HG03135 (cell line): ENCODE results near the gene CCDC13.

Source experiments
- ATAC-seq: cut with Tn5 transposase; IDR thresholded peaks from one replicate; pipeline ENCODE4 v1.9.1; 2021; ENCODE audit warnings: mild to moderate bottlenecking, moderate library complexity; ENCODE audit not compliant: unreplicated experiment

Gene CCDC13

DNA sequence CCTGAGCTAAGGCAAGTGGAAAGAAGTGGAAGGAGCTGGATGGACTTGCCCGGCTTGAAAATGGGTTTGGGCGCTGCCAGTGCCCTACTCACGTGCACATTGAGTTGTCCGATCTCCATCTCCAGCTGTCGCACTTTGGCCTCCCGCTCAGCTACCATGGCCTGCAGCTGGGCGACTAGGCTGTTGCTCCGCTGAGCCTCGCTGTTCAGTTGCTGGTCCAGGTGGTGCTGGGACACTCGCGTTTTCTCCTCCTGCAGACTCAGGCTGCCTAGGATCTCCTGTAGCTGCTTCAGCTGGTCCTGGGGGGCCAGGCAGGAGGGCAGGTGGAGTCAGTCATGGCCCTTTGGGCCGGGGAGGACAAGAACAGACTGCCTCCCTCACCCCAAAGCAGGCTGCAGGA, 37.4 kb downstream of the CCDC13 start:
- ATAC-seq: no peak

DNA sequence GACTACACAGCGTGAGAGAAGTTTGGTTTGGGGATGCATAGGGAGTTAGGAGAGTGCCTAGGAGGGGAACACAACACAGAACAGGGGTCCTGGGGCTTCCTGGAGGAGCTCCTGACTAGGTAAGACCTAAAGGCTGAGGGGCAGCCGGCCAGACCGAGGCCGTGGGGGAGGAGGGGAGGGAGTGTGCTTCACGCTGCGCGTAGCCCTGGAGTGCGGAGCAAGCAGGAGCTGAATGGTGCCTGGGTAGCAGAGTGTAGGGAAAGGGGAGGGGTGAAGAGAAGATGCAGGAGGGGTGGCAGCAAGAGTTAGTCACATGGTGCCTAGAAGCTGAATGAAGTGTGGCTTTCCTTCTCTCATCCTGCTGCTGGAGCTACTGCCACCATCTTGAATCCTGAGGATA, 38.0 kb downstream of the CCDC13 start:
- ATAC-seq: no peak

DNA sequence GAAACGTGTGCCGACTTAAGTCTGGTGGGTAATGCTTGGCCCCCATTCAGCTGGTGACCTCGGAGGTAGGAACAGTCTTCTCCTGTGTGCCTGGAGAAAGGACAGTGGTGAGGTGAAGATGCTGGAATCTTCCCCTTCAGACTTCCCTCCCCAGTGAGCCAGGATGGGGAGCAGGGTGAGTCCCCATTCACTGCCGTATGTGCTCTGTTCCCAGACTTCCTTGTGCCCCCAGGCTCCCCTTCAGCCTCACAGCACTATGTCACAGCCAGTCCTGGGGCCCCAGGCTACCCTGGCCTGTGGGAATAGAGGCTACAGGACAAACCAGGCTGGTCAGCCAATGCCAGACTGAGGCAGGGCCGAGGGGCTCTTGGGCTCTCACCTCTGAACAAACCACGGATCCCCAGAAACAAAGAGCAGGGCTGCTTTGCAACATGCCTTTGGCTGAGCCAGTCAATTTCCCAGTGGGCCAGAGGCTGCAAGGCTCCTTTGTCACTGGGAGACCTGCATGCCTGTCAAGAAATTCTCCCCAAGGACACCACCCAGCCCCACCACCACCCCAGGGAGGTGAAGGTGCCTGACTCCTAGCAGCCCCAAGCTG, 38.7 kb downstream of the CCDC13 start:
- ATAC-seq: no peak

DNA sequence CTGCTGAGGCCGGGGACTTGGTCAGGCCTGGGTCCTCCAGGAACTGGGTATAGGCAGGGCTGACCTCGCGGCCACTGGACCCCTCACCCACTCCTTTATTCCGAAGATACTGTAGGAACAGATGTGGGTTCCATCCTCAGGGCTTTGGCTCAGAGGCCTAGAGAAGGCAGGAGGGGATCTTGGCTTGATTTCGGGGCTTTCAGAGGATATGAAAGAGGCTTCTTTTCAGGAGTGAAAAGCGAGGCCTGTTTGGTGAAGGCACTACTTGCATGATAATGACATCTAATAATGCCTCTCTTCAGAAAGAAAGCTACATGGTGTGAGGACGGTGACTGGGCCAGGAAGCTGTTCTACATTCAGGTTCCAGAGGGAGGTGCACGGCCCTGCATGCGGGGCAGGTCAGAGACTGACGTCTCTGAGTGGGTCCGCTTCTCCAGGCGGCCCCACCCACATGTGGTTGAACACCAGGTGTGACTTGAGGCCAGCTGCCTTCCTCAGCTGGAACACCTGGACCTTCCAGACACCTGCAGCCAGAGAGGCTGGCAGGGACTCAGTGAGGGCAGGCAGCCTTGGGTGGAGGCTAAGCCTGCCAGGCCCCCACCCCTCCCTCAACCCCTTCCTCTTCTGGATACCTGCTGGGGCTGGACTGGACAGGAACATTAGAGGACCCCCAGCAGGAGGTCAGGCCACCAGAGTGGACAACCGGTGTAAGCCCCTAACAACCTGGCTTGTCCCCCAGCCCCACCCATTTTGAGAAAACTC, 39.4 kb downstream of the CCDC13 start:
- ATAC-seq: no peak

DNA sequence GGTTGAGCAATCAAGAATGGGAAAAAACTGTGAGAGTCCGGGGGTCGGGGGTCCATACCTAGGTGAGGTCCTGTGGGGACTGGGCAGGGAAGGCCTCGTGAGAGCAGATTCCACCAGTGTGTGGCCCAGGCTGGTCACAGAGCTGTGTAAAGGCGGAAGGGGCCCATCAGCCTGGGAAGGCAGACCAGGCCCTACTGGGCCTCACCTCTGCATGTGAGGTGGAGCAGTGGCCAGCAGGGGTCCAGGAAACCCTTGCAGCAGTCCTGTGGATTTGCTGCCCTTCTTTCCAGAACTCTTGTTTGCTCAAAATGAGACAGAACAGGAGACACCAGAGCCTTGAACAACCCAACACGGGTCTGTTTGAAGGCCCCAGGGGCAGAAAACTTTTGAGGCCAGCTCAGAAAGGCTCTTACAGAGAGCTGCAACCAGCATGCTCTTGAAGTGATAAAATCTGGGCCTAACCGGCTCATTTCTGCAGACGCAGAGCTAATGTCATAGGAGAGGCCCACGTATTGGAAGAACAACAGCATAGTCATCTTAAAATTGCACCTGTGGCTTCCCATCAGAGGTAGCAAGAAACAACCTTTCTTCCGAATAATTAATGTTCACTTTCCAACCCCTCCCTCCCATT, 40.1 kb downstream of the CCDC13 start:
- ATAC-seq: no peak

DNA sequence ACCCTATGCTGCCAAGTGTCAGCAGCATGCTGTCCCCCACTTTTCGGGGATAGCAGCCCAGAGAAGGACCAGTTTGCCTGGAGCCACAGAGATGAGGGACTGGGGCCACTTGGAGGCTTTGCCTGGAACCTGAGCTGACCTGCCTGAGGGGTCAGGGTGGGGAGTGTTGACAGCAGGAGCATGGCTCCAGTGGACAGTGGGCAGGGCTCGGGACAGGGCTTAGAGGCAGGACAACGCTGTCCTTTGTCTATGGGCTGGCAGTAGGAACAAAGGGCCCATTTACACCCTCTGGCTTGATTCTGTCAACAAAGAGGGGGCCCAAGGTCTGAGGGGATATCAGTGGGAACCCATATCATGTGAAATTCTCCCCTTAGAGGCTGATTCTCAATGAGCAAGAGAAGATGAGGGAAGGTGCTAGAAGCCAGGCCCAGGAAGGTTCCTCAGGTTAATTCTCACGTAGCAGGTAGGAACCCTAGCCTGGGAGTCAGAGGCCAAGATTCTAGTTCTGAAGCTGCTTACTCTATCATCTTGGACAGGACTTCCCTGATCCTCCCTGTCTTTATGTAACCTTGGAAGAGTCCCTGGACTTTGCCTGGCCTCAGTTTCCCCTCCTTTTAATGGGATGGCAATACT, 40.7 kb downstream of the CCDC13 start:
- no peak for ATAC-seq

DNA sequence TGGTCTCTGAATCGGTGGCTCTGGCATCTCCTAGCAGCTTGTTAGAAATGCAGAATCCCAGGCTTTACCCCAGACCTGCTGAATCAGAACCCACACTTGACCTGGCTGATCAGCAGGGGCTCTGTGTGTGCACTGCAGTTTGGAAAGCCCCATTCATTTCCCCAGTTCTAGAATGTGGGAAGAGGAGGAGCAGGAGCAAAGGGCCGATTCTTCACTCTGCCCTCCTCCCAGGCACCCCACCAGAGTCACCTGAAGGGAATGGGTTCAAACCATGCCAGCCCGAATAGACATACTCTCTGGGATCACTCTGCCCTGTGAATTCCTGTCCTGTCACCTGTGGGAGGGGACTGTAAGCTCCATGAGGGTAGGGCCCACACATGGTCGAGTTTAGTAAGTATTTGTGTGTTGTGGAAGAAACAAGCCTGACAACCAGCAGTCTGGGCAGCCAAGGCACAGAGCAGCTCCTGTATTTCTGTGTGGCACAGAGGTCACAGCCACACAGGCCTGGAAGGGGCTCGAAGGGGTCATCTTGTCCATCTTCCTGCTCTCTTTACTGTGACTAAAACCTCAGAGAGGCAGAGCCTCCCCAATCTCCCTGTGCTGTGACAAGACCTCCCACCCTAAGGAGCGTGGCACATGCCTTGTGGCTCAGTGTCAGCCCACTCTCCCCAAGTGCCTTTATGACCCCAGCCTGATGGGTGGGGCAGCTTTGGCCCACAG, 41.4 kb downstream of the CCDC13 start:
- ATAC-seq: no peak

DNA sequence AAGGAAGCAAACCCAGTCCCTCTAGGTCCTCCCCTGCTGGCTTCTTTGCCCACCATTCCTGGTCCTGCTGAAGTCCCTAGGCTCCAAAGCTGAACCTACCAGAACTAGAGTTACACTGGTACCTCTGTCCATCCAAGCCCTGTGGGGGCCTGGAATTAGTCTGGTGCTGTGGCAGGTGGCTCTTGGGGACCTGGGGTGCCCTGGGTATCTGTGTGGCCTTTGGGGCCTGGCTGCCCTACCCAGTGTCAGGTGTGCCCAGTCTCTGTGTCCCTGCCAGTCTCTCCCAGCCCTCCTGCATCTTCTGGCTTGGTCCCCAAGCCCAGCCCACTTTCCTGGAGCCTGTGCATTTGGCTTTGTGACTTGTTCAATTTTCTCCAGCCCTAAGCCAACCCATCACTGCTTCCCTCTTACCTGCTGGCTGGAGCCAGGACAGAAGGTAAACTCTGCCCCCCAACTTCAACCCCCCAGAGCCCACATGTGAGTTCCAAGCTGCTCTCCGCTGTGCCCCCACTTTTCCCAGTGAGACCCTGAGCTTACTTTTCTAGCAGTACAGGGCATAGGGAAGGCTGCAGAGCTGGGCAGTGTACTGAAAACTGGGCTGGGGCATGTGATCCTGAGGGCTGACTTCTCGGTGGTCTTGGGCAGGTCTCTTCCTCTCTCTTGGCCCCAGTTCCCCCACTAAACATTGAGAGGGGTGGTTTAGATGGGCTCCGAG, 42.2 kb downstream of the CCDC13 start:
- ATAC-seq: no peak

DNA sequence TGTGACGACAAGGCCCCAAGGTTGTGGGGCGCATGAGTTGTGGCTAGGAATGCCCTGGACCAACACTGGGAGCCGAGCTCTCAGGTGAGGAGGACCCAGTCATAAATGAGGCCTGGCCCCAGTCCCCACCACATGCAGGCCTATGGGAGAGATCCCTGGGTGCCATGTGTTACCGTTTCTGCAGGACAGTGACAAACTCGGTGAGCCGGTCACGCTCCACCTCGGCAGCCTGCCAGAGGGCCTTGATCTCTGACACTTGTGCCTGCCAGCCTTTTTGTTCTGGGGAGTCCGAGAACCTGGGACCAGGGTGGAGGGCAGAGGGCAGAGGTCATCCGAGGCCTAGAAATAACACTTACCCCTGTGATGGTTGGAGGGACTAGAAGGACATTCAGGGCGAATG, 42.8 kb downstream of the CCDC13 start:
- no peak for ATAC-seq

DNA sequence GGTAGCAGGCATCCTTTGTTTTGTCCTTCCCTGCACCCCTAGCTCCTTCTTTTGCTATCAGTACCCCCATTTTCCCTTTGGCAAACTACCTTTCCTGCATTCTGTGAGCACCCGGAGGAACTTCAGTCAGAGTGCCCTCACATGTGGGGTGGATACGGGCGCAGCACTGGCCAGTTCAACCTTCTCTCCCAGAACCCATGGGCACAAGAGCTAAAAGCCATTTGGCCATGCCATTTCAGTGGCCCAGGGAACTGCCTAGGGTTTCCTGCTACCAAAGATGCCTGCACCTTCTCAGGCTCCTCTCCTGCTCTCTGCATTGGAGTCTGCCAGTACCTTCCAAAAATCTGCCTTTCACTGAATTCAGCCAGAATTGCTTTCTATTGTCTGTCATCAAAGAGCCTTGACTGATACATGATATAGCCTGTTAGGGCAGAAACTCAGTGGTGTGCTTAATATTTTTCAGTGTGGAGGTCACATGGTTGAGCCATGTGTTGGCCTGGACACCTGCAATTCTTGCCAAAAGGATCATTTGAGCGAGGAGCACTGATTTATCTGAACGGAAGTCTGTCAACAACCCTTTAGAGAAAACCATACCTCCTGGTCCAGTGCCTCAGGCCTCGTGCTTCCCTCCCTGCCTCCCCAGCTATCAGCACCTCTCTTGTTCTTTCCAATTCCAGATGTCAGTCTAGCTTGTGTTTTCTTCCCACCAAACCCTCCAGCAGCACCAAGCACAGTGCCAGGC, 43.5 kb downstream of the CCDC13 start:
- no peak for ATAC-seq

DNA sequence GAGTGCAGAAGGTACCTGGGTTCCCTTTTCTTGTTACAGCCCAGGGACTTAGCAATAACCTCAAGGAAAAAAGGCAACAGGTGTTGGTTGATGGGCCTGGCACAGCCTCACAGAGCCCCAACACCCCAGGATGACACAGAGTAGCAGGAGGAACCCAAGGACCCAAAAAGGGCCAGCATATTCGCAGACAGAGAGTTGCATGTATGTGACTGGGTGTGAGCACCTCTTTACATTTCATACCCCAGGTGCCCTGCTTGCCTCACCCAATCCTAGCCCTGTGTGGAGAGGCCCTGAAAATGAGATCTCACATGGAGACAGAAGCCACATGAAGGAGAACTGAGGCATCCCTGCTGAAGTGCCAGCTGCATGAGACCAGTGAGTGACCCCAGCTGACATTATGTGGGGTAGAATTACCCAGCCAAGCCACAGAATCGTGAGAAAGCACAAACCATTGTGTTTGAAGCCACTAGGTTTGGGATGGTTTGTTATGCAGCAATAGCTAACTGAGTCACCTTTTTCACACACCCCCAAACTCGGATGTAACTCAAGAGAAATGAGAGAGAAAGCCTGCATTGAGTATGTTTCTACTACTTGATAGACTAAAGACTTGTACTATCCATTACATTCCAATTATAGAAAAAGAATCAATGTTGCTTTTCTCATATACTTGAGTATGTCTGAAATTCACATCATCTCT, 44.2 kb downstream of the CCDC13 start:
- ATAC-seq: no peak

DNA sequence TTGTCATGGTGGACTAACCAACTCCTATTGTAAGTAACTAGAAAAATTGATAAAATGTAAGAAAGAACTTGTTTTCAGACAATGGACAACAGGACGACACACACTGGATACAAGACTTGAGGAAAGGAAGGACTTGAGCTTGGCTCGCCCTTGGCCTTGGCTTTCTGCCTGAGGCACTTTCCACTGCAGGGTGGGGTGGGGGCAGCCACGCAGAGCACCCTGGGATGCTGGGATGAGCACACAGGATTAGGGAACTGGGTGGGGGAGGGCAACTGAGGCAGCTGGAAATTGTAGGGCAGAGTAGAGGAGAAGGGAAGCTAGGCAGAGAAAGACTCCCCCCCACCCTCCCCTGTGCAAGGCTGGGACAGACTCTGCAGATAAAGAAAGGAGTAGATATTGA, 45.0 kb downstream of the CCDC13 start:
- no peak for ATAC-seq

DNA sequence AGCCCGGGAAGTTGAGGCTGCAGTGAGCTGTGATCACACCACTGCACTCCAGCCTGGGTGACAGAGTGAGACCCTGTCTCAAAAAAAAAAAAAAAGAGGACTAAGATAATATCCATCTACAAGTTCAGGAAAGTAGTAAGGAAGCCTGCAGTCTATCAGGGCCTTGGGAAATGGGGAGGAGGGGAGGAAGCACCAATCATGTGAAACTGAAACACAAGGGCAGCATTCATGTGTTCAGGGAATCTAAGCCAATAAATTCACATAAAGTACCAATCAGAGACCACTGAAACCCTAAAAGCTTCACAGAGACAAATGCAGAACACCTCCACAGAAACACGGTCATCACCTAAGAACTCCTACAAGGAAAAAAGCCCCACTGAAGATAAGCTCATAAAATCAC, 47.6 kb downstream of the CCDC13 start:
- ATAC-seq: no peak

DNA sequence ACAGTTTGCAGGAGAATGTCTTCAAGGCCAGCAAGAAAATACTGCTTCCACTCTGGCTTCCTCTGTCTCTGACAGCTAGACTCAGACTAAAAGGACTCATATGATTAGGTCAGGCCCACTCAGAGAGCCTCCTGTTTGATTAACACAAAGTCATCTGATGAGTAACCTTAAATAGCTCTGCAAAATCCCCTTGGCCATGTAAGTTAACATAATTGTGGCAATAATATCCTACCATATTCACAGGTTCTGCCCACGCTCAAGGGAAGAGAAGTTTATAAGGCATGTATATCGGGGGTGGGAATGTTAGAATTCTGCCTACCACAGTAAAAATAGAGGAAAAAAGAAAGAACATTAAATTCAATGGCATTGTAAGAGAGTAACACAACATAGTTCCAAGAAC, 49.8 kb downstream of the CCDC13 start:
- no peak for ATAC-seq
